Hindlimb muscle (tissue), 1 donor: Measurements from ENCODE around the gene PPP1R12B. TPM values are rescaled to one million over a fixed set of nuclear protein-coding genes. Genes with fewer than 3 reads are reported as not detected.
"Not testable (repeated sequence)": the region's sequence is repeated elsewhere in the genome, so short reads cannot be mapped to it uniquely, and the experiment has no call there.

Source experiments
- DNase-seq: peaks from one replicate; pipeline ENCODE4 v3.0.0-alpha.2; 2013
- polyA plus RNA-seq: library from polyadenylated mRNA; unstranded; fragments of 120-200 nt; gene quantifications from one replicate; pipeline ENCODE4 v1.2.1, GENCODE V29; 2013; ENCODE audit not compliant: insufficient read length

The PPP1R12B gene
- polyA plus RNA-seq, 1 donor: 75.6 TPM

GRCh38 chr1:202489101-202489500 is 140.6 kb downstream of the PPP1R12B start:
- not testable (repeated sequence) for DNase-seq

- not testable (repeated sequence) for DNase-seq
Observed at GRCh38 chr1:202493112-202493511, 144.6 kb downstream of the PPP1R12B start.

GRCh38 chr1:202498542-202498941 is 150.0 kb downstream of the PPP1R12B start:
- DNase-seq: no peak

- not testable (repeated sequence) for DNase-seq
Observed at GRCh38 chr1:202499997-202500396, 151.5 kb downstream of the PPP1R12B start.

- DNase-seq: peak; percentile 25
Observed at GRCh38 chr1:202501281-202501680, 152.8 kb downstream of the PPP1R12B start.

- DNase-seq: peak; percentile 6
Observed at GRCh38 chr1:202505356-202505755, 156.9 kb downstream of the PPP1R12B start.

GRCh38 chr1:202505880-202506575 is 157.5 kb downstream of the PPP1R12B start:
- peak; percentile 47 for DNase-seq

- DNase-seq: not testable (repeated sequence)
Observed at GRCh38 chr1:202508863-202509262, 160.4 kb downstream of the PPP1R12B start.

GRCh38 chr1:202513875-202514274 is 165.4 kb downstream of the PPP1R12B start:
- DNase-seq: not testable (repeated sequence)

- DNase-seq: no peak
Observed at GRCh38 chr1:202516434-202516877, 168.0 kb downstream of the PPP1R12B start.

- DNase-seq: not testable (repeated sequence)
Observed at GRCh38 chr1:202517146-202517545, 168.6 kb downstream of the PPP1R12B start.

GRCh38 chr1:202518180-202518579 is 169.7 kb downstream of the PPP1R12B start:
- not testable (repeated sequence) for DNase-seq

- DNase-seq: not testable (repeated sequence)
Observed at GRCh38 chr1:202518905-202519304, 170.4 kb downstream of the PPP1R12B start.

GRCh38 chr1:202520129-202520856 is 171.8 kb downstream of the PPP1R12B start:
- not testable (repeated sequence) for DNase-seq

GRCh38 chr1:202520857-202521216 is 172.3 kb downstream of the PPP1R12B start:
- DNase-seq: not testable (repeated sequence)

GRCh38 chr1:202521484-202521883 is 173.0 kb downstream of the PPP1R12B start:
- DNase-seq: not testable (repeated sequence)

- DNase-seq: no peak
Observed at GRCh38 chr1:202521886-202522285, 173.4 kb downstream of the PPP1R12B start.

GRCh38 chr1:202526056-202526455 is 177.6 kb downstream of the PPP1R12B start:
- DNase-seq: not testable (repeated sequence)

GRCh38 chr1:202528096-202528722 is 179.7 kb downstream of the PPP1R12B start:
- DNase-seq: not testable (repeated sequence)

GRCh38 chr1:202530686-202531085 is 182.2 kb downstream of the PPP1R12B start:
- not testable (repeated sequence) for DNase-seq

GRCh38 chr1:202531472-202531811 is 182.9 kb downstream of the PPP1R12B start:
- DNase-seq: no peak

- not testable (repeated sequence) for DNase-seq
Observed at GRCh38 chr1:202531812-202532616, 183.5 kb downstream of the PPP1R12B start.
